NB4 (cell line): ENCODE results near the gene ISM1.

Source experiments
- MYC ChIP-seq: IDR thresholded peaks from 2 replicates; pipeline ENCODE4 v1.6.1; 2011; ENCODE audit warnings: low read depth, low read length
- POLR2A ChIP-seq: IDR thresholded peaks from 2 replicates; pipeline ENCODE4 v1.6.1; 2011; ENCODE audit warnings: mild to moderate bottlenecking; ENCODE audit not compliant: insufficient read length; ENCODE audit errors: extremely low read depth
- TF ChIP-seq, protein P1 (sequence below): IDR thresholded peaks from one replicate; pipeline ENCODE4 v1.5.1; 2012; ENCODE audit warnings: low read depth, low read length
- TF ChIP-seq, protein P2 (sequence below): IDR thresholded peaks from 2 replicates; pipeline ENCODE4 v1.6.1; 2011; ENCODE audit warnings: low read depth, low read length

DNA sequence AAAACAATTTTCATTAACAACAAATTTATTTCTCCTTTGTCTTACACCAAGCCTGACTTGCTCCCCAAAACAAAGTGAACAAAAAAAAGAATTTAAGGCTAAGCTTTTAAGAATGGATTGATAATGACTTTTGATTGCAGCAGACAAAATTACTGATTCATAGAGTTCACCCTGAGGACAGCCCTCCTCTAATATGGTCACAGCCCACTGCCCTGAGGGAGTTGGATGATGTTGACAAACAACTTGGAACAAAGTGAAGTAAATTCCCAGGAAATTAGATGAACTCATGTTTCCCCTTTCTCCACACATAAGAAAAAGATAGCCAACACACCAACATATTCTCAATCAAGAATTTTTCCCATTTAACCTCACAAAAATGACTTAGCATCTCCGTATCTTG is 7.7 kb upstream of the ISM1 start:
- TF ChIP-seq, protein P1, sequence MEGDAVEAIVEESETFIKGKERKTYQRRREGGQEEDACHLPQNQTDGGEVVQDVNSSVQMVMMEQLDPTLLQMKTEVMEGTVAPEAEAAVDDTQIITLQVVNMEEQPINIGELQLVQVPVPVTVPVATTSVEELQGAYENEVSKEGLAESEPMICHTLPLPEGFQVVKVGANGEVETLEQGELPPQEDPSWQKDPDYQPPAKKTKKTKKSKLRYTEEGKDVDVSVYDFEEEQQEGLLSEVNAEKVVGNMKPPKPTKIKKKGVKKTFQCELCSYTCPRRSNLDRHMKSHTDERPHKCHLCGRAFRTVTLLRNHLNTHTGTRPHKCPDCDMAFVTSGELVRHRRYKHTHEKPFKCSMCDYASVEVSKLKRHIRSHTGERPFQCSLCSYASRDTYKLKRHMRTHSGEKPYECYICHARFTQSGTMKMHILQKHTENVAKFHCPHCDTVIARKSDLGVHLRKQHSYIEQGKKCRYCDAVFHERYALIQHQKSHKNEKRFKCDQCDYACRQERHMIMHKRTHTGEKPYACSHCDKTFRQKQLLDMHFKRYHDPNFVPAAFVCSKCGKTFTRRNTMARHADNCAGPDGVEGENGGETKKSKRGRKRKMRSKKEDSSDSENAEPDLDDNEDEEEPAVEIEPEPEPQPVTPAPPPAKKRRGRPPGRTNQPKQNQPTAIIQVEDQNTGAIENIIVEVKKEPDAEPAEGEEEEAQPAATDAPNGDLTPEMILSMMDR, result no peak
- TF ChIP-seq POLR2A, result no peak
- TF ChIP-seq, protein P2, sequence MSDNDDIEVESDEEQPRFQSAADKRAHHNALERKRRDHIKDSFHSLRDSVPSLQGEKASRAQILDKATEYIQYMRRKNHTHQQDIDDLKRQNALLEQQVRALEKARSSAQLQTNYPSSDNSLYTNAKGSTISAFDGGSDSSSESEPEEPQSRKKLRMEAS, result no peak
- TF ChIP-seq MYC, result no peak
